BE2C (cell line): Measurements from ENCODE around the gene ZNF512B.
"Not testable (repeated sequence)": the region's sequence is repeated elsewhere in the genome, so short reads cannot be mapped to it uniquely, and the experiment has no call there.

Experiments used
- DNase-seq: peaks from one replicate; pipeline ENCODE4 v3.0.0-alpha.2; 2020
- H3K27me3 ChIP-seq: fragments of 250-450 bp; sonication (Bioruptor Pico); 2 replicates; pipeline ENCODE4 v1.5.1; 2020; ENCODE audit warnings: mild to moderate bottlenecking
- H3K36me3 ChIP-seq: fragments of 250-450 bp; sonication (Bioruptor Pico); 2 replicates; pipeline ENCODE4 v1.5.1; 2020; ENCODE audit warnings: mild to moderate bottlenecking
- H3K4me1 ChIP-seq: fragments of 250-450 bp; sonication (Bioruptor Pico); 2 replicates; pipeline ENCODE4 v1.5.1; 2020
- H3K4me3 ChIP-seq: 2 replicates; pipeline ENCODE4 v1.5.1; 2011; ENCODE audit warnings: low read depth, low read length
- H3K9me3 ChIP-seq: fragments of 250-450 bp; sonication (Bioruptor Pico); 2 replicates; pipeline ENCODE4 v1.5.1; 2020
- CTCF ChIP-seq: IDR thresholded peaks from 2 replicates; pipeline ENCODE4 v1.5.1; 2012; ENCODE audit warnings: mild to moderate bottlenecking, low read depth, low read length

The ZNF512B gene

DNA sequence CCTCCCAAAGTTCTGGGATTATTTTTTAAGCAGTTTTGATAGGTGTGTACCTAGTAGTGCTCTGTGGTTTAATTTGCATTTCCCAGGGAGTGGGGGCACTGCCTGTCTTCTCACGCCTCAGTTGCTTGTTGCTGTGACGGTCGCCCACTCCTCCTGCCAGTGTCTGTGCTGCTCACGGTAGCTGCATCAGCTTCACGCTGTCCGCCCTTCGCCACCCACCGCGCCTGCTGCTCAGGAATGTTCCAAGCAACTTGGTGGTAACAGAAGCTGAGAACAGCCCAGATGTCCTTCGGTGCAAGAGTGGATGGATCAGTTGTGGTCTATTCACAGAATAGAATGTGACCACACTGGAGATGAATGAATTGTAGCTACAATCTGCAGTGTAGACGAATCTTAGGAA is 51.9 kb downstream of the ZNF512B start:
- DNase-seq: no peak
- no peak for TF ChIP-seq CTCF
- peaks cover 8% of the 10 kb centered on the region; the same call in 1 of the 2 replicates for H3K36me3 ChIP-seq
- no peaks in the 10 kb centered on the region for H3K4me1 ChIP-seq
- no peaks in the 10 kb centered on the region for H3K27me3 ChIP-seq
- H3K4me3 ChIP-seq: no peak overlapping the region
- H3K9me3 ChIP-seq: no peaks in the 10 kb centered on the region; the same call in 1 of the 2 replicates

DNA sequence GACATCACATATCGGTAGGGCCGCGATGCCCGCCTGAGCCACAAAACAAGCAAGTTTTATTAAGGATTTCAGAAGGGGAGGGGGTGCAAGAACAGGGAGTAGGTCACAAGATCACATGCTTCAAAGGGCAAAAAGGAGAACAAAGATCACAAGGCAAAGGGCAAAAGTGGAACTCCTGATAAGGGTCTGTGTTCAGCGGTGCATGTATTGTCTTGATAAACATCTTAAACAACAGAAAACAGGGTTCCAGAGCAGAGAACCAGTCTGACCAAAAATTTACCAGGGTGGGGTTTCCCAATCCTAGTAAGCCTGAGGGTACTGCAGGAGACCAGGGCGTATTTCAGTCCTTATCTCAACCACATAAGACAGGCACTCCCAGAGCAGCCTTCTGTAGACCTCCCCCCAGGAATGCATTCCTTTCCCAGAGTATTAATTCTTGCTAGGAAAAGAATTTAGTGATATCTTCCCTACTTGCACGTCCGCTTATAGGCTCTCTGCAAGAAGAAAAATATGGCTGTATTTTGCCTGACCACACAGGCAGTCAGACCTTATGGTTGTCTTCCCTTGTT is 53.3 kb downstream of the ZNF512B start:
- H3K9me3 ChIP-seq, H3K4me3 ChIP-seq, H3K36me3 ChIP-seq, H3K4me1 ChIP-seq, DNase-seq, H3K27me3 ChIP-seq: not testable (repeated sequence)

GRCh38 chr20:63915471-63915870 is 54.3 kb downstream of the ZNF512B start:
- no peak for DNase-seq
- H3K27me3 ChIP-seq: no peaks in the 10 kb centered on the region
- H3K4me1 ChIP-seq: no peaks in the 10 kb centered on the region; the same call in 1 of the 2 replicates
- no peak overlapping the region for H3K4me3 ChIP-seq
- no peak for TF ChIP-seq CTCF
- peaks cover 5% of the 10 kb centered on the region; the same call in 1 of the 2 replicates for H3K36me3 ChIP-seq
- no peaks in the 10 kb centered on the region; the same call in 1 of the 2 replicates for H3K9me3 ChIP-seq

DNA sequence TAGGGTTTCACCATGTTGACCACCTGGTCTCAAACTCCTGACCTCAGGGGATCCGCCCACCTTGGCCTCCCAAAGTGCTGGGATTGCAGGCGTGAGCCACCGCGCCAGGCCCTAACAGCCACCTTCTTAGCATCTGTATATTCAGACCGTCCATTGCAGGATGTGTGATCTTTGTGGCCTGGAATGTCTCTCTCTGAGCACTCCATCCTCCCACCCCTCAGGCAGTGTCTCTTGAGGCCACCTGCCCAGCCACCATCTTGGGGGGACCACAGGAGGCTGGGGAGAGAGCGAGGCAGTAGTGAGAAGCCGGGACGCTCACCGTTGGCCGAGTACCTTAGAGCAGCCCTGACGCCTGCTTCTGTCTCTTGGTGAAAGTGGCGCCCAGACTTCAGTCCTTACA is 56.0 kb downstream of the ZNF512B start:
- H3K9me3 ChIP-seq: no peaks in the 10 kb centered on the region; the same call in 1 of the 2 replicates
- H3K4me3 ChIP-seq: no peak overlapping the region
- TF ChIP-seq CTCF: no peak
- H3K4me1 ChIP-seq: no peaks in the 10 kb centered on the region; the same call in 1 of the 2 replicates
- no peak for DNase-seq
- no peaks in the 10 kb centered on the region for H3K27me3 ChIP-seq
- peaks cover 5% of the 10 kb centered on the region; the same call in 1 of the 2 replicates for H3K36me3 ChIP-seq

- Histone ChIP-seq H3K4me1 (peaks cover 6% of the 10 kb centered on the region; the same call in 1 of the 2 replicates), H3K9me3 (no peaks in the 10 kb centered on the region; the same call in 1 of the 2 replicates), H3K4me3 (no peak overlapping the region), H3K36me3 (peaks cover 5% of the 10 kb centered on the region; the same call in 1 of the 2 replicates), H3K27me3 (no peaks in the 10 kb centered on the region)
- no peak for DNase-seq
- no peak for TF ChIP-seq CTCF
These were observed 58.6 kb downstream of the ZNF512B start for GRCh38 chr20:63911176-63911575.

- Histone ChIP-seq H3K4me1 (peaks cover 6% of the 10 kb centered on the region; the same call in 1 of the 2 replicates), H3K9me3 (no peaks in the 10 kb centered on the region), H3K27me3 (no peaks in the 10 kb centered on the region)
These were observed 61.6 kb downstream of the ZNF512B start for GRCh38 chr20:63908008-63908682.

More at GRCh38 chr20:63908008-63908682, 61.6 kb downstream of the ZNF512B start:
- no peaks in the 10 kb centered on the region; the same call in none of the 2 replicates for H3K36me3 ChIP-seq
- DNase-seq: no peak
- no peak for TF ChIP-seq CTCF
- H3K4me3 ChIP-seq: no peak overlapping the region
